Measurements from ENCODE around the gene RIPOR2. TPM values are rescaled to one million over a fixed set of nuclear protein-coding genes. Genes with fewer than 3 reads are reported as not detected.

Gene RIPOR2
- total and polyA plus RNA-seq, 4 donors: 1.6 to 10.9 (median 3.7) TPM

DNA sequence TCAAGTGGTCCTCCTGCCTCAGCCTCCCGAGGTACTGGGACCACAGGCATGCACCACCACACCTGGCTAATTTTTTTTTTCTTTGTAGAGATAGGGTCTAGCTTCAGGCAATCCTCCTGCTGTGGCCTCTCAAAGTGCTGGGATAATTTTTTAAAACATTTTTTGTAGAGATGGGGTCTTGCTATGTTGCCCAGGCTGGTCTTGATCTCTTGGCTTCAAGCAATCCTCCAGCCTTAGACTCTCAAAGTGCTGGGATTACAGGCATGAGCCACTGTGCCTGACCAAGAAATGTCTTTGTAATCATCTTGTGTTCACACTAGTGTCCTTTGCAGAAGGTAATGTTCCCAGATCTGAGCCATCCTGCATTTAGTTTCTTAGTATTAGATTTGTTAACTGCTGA, 61.6 kb downstream of the RIPOR2 start:
- no peaks in the 10 kb centered on the region for H3K27me3 ChIP-seq (ENCODE audit: control insufficient read depth in 4 of 4, insufficient read depth in 4 of 4, low read length in 3 of 4)
- no peak overlapping the region for H3K27ac ChIP-seq (ENCODE audit: low read depth in 1 of 2, low read length in 2 of 2)
- peaks cover 2 to 8% (median 5%) of the 10 kb centered on the region in 4 donors for H3K9me3 ChIP-seq (ENCODE audit: control insufficient read depth in 4 of 4, low read length in 3 of 4)
- H3K4me1 ChIP-seq (ENCODE audit: control insufficient read depth in 4 of 4, insufficient read depth in 4 of 4, low read length in 3 of 4): no peaks in the 10 kb centered on the region
- peaks cover 0 to 2% (median 0%) of the 10 kb centered on the region in 4 donors for H3K36me3 ChIP-seq (ENCODE audit: control insufficient read depth in 4 of 4, insufficient read depth in 3 of 4, low read depth in 1 of 4, low read length in 3 of 4)
- WGBS: 95% methylated on average over 1 of the region's 1 CpG
- no peak overlapping the region for H3K9ac ChIP-seq (ENCODE audit: low read depth in 1 of 2, low read length in 2 of 2)
- no peak for DNase-seq (ENCODE audit: low spot score)
- TF ChIP-seq JUND (IDR thresholded peaks at IDR 0.05): no peak
- TF ChIP-seq, protein P1, sequence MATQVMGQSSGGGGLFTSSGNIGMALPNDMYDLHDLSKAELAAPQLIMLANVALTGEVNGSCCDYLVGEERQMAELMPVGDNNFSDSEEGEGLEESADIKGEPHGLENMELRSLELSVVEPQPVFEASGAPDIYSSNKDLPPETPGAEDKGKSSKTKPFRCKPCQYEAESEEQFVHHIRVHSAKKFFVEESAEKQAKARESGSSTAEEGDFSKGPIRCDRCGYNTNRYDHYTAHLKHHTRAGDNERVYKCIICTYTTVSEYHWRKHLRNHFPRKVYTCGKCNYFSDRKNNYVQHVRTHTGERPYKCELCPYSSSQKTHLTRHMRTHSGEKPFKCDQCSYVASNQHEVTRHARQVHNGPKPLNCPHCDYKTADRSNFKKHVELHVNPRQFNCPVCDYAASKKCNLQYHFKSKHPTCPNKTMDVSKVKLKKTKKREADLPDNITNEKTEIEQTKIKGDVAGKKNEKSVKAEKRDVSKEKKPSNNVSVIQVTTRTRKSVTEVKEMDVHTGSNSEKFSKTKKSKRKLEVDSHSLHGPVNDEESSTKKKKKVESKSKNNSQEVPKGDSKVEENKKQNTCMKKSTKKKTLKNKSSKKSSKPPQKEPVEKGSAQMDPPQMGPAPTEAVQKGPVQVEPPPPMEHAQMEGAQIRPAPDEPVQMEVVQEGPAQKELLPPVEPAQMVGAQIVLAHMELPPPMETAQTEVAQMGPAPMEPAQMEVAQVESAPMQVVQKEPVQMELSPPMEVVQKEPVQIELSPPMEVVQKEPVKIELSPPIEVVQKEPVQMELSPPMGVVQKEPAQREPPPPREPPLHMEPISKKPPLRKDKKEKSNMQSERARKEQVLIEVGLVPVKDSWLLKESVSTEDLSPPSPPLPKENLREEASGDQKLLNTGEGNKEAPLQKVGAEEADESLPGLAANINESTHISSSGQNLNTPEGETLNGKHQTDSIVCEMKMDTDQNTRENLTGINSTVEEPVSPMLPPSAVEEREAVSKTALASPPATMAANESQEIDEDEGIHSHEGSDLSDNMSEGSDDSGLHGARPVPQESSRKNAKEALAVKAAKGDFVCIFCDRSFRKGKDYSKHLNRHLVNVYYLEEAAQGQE (IDR thresholded peaks at IDR 0.05): no peak
- no peak for TF ChIP-seq RXRA (IDR thresholded peaks at IDR 0.05)
- TF ChIP-seq, protein P2, sequence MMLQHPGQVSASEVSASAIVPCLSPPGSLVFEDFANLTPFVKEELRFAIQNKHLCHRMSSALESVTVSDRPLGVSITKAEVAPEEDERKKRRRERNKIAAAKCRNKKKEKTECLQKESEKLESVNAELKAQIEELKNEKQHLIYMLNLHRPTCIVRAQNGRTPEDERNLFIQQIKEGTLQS (IDR thresholded peaks at IDR 0.05): no peak
- no peak for TF ChIP-seq GABPA (IDR thresholded peaks at IDR 0.05 in 1 of 2, conservative IDR thresholded peaks at IDR 0.05 in 1 of 2)
- no peak for TF ChIP-seq HNF4A (conservative IDR thresholded peaks at IDR 0.05)
- no peak for TF ChIP-seq EGR1 (IDR thresholded peaks at IDR 0.05; ENCODE audit: low read depth in 2 of 2)
- no peak for TF ChIP-seq TAF1 (conservative IDR thresholded peaks at IDR 0.05)
- TF ChIP-seq YY1 (IDR thresholded peaks at IDR 0.05): no peak
- TF ChIP-seq, protein P3, sequence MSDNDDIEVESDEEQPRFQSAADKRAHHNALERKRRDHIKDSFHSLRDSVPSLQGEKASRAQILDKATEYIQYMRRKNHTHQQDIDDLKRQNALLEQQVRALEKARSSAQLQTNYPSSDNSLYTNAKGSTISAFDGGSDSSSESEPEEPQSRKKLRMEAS (IDR thresholded peaks at IDR 0.05): no peak
- no peak for TF ChIP-seq RAD21 (IDR thresholded peaks at IDR 0.05)
- no peak for TF ChIP-seq FOXA1 (IDR thresholded peaks at IDR 0.05)
- TF ChIP-seq, protein P4, sequence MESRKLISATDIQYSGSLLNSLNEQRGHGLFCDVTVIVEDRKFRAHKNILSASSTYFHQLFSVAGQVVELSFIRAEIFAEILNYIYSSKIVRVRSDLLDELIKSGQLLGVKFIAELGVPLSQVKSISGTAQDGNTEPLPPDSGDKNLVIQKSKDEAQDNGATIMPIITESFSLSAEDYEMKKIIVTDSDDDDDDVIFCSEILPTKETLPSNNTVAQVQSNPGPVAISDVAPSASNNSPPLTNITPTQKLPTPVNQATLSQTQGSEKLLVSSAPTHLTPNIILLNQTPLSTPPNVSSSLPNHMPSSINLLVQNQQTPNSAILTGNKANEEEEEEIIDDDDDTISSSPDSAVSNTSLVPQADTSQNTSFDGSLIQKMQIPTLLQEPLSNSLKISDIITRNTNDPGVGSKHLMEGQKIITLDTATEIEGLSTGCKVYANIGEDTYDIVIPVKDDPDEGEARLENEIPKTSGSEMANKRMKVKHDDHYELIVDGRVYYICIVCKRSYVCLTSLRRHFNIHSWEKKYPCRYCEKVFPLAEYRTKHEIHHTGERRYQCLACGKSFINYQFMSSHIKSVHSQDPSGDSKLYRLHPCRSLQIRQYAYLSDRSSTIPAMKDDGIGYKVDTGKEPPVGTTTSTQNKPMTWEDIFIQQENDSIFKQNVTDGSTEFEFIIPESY (IDR thresholded peaks at IDR 0.05): no peak
- no peak for TF ChIP-seq FOXA2 (IDR thresholded peaks at IDR 0.05)
- TF ChIP-seq, protein P5, sequence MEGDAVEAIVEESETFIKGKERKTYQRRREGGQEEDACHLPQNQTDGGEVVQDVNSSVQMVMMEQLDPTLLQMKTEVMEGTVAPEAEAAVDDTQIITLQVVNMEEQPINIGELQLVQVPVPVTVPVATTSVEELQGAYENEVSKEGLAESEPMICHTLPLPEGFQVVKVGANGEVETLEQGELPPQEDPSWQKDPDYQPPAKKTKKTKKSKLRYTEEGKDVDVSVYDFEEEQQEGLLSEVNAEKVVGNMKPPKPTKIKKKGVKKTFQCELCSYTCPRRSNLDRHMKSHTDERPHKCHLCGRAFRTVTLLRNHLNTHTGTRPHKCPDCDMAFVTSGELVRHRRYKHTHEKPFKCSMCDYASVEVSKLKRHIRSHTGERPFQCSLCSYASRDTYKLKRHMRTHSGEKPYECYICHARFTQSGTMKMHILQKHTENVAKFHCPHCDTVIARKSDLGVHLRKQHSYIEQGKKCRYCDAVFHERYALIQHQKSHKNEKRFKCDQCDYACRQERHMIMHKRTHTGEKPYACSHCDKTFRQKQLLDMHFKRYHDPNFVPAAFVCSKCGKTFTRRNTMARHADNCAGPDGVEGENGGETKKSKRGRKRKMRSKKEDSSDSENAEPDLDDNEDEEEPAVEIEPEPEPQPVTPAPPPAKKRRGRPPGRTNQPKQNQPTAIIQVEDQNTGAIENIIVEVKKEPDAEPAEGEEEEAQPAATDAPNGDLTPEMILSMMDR (IDR thresholded peaks at IDR 0.05; ENCODE audit: low read depth, low read length, missing input control): no peak
- no peak for TF ChIP-seq SP1 (IDR thresholded peaks at IDR 0.05)
- no peak for TF ChIP-seq NR2F2 (IDR thresholded peaks at IDR 0.05)
- no peak for TF ChIP-seq HNF4G (IDR thresholded peaks at IDR 0.05)
- no peak overlapping the region for H3K4me3 ChIP-seq (ENCODE audit: low read depth in 1 of 3, low read length in 3 of 3)

Measured in liver (tissue), 9 donors.